ENCODE data around the gene SREBF2.

Gene SREBF2

GRCh38 chr22:41798736-41799135, 34.2 kb upstream of the SREBF2 start:
- peak overlapping the region; percentile 94 for H3K9ac ChIP-seq (ENCODE audit: low read depth, low read length, poor library complexity, severe bottlenecking)
- H3K27me3 ChIP-seq (ENCODE audit: insufficient read depth, low read length, poor library complexity, severe bottlenecking) = no peaks in the 10 kb centered on the region
- no peaks in the 10 kb centered on the region for H3K9me3 ChIP-seq (ENCODE audit: insufficient read depth, low read depth, low read length)
- peak overlapping the region; percentile 98 for H3K4me2 ChIP-seq (ENCODE audit: low read depth, low read length, poor library complexity, severe bottlenecking)
- no peak for TF ChIP-seq EZH2phosphoT487 (IDR thresholded peaks at IDR 0.05; ENCODE audit: borderline replicate concordance)
- TF ChIP-seq, protein P1, sequence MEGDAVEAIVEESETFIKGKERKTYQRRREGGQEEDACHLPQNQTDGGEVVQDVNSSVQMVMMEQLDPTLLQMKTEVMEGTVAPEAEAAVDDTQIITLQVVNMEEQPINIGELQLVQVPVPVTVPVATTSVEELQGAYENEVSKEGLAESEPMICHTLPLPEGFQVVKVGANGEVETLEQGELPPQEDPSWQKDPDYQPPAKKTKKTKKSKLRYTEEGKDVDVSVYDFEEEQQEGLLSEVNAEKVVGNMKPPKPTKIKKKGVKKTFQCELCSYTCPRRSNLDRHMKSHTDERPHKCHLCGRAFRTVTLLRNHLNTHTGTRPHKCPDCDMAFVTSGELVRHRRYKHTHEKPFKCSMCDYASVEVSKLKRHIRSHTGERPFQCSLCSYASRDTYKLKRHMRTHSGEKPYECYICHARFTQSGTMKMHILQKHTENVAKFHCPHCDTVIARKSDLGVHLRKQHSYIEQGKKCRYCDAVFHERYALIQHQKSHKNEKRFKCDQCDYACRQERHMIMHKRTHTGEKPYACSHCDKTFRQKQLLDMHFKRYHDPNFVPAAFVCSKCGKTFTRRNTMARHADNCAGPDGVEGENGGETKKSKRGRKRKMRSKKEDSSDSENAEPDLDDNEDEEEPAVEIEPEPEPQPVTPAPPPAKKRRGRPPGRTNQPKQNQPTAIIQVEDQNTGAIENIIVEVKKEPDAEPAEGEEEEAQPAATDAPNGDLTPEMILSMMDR (conservative IDR thresholded peaks at IDR 0.05; ENCODE audit: low read length) = no peak
- peaks cover 25% of the 10 kb centered on the region for H3K4me1 ChIP-seq (ENCODE audit: insufficient read depth, low read length, poor library complexity, severe bottlenecking)
- H4K20me1 ChIP-seq (ENCODE audit: insufficient read depth, low read length, poor library complexity, severe bottlenecking) = peaks cover 11% of the 10 kb centered on the region
- H3K9me2 ChIP-seq (replicated peaks; ENCODE audit: low read depth, low read length) = no peaks in the 10 kb centered on the region
- H3K36me3 ChIP-seq (ENCODE audit: insufficient read depth, low read length) = no peaks in the 10 kb centered on the region
- H3K4me3 ChIP-seq (ENCODE audit: low read length, poor library complexity, severe bottlenecking) = peak overlapping the region; percentile 82
- H3K79me2 ChIP-seq (ENCODE audit: insufficient read depth, low read length) = peaks cover 36% of the 10 kb centered on the region
- H3F3A ChIP-seq (ENCODE audit: low read depth) = no peaks in the 10 kb centered on the region
- H2AFZ ChIP-seq (ENCODE audit: low read length) = no peak overlapping the region

- no peaks in the 10 kb centered on the region for H3K9me3 ChIP-seq (ENCODE audit: insufficient read depth, low read depth, low read length)
- H2AFZ ChIP-seq (ENCODE audit: low read length) = peak overlapping the region; percentile 91
- peaks cover 33% of the 10 kb centered on the region for H3K4me1 ChIP-seq (ENCODE audit: insufficient read depth, low read length, poor library complexity, severe bottlenecking)
- H3K4me3 ChIP-seq (ENCODE audit: low read length, poor library complexity, severe bottlenecking) = peak overlapping the region; percentile 82
- H3K4me2 ChIP-seq (ENCODE audit: low read depth, low read length, poor library complexity, severe bottlenecking) = peak overlapping the region; percentile 98
- H4K20me1 ChIP-seq (ENCODE audit: insufficient read depth, low read length, poor library complexity, severe bottlenecking) = peaks cover 11% of the 10 kb centered on the region
- H3F3A ChIP-seq (ENCODE audit: low read depth) = no peaks in the 10 kb centered on the region
- TF ChIP-seq EZH2phosphoT487 (IDR thresholded peaks at IDR 0.05; ENCODE audit: borderline replicate concordance) = no peak
- TF ChIP-seq, protein P1 (conservative IDR thresholded peaks at IDR 0.05; ENCODE audit: low read length) = no peak
- peak overlapping the region; percentile 94 for H3K9ac ChIP-seq (ENCODE audit: low read depth, low read length, poor library complexity, severe bottlenecking)
- H3K79me2 ChIP-seq (ENCODE audit: insufficient read depth, low read length) = peaks cover 45% of the 10 kb centered on the region
- H3K36me3 ChIP-seq (ENCODE audit: insufficient read depth, low read length) = no peaks in the 10 kb centered on the region
- no peaks in the 10 kb centered on the region for H3K27me3 ChIP-seq (ENCODE audit: insufficient read depth, low read length, poor library complexity, severe bottlenecking)
- no peaks in the 10 kb centered on the region for H3K9me2 ChIP-seq (replicated peaks; ENCODE audit: low read depth, low read length)
Measured at GRCh38 chr22:41799486-41800347, 33.2 kb upstream of the SREBF2 start.

DNA sequence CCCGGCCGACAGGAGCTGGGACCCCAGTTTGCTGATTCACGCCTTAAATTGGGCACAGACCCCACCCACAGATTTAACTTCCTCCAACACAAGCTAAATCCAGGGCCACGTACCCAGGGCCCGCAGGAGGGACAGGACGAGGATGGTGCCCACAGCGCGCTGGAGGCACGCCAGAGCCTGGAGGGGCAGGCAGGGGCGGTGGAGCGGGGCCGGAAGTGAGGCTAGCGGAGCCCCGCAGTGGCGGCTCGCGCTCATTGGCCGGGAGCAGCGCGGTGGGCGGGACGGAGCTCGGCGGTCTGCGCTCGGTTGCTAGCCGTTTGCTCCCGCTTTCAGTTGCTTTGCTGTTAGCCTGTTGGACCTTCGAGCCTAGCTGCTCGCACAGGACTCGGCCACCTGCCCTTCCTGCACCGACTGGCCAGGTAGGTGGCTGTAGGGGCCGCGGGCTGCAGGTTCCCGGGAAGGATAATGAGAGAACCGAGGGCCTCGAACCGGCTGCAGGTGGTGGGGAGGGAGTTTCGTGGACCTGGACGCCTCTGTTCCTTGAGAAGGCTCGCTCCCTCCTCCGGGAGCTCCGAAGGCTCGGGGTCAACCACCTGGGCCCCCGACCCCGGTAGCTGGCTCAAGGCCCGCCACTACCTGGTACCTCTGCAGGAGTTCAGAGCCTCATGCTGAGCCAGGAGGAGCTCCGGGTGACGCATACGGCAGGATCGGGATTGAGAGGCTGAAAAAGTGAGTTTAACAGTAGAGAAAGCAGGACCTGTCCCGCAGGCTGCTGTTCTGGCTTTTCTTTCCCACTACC, 32.4 kb upstream of the SREBF2 start, which contains the start of gene CCDC134:
Gene CCDC134 (plus strand): TSS at position 332 of the 799 bp plus-strand sequence. CDS start 8,212 bp downstream, outside the sequence.
- TF ChIP-seq EZH2phosphoT487 (IDR thresholded peaks at IDR 0.05; ENCODE audit: borderline replicate concordance) = no peak
- TF ChIP-seq, protein P1 (conservative IDR thresholded peaks at IDR 0.05; ENCODE audit: low read length) = no peak
- H3K9me2 ChIP-seq (replicated peaks; ENCODE audit: low read depth, low read length) = no peaks in the 10 kb centered on the region
- H4K20me1 ChIP-seq (ENCODE audit: insufficient read depth, low read length, poor library complexity, severe bottlenecking) = peaks cover 11% of the 10 kb centered on the region
- H3K9ac ChIP-seq (ENCODE audit: low read depth, low read length, poor library complexity, severe bottlenecking) = peak within 1 kb of the TSS; percentile 94
- no peaks in the 10 kb centered on the region for H3K36me3 ChIP-seq (ENCODE audit: insufficient read depth, low read length)
- H3K9me3 ChIP-seq (ENCODE audit: insufficient read depth, low read depth, low read length) = no peaks in the 10 kb centered on the region
- peaks cover 40% of the 10 kb centered on the region for H3K4me1 ChIP-seq (ENCODE audit: insufficient read depth, low read length, poor library complexity, severe bottlenecking)
- peak within 1 kb of the TSS; percentile 91 for H2AFZ ChIP-seq (ENCODE audit: low read length)
- H3K79me2 ChIP-seq (ENCODE audit: insufficient read depth, low read length) = peaks cover 52% of the 10 kb centered on the region
- no peaks in the 10 kb centered on the region for H3K27me3 ChIP-seq (ENCODE audit: insufficient read depth, low read length, poor library complexity, severe bottlenecking)
- H3F3A ChIP-seq (ENCODE audit: low read depth) = no peaks in the 10 kb centered on the region
- peak within 1 kb of the TSS; percentile 82 for H3K4me3 ChIP-seq (ENCODE audit: low read length, poor library complexity, severe bottlenecking)
- H3K4me2 ChIP-seq (ENCODE audit: low read depth, low read length, poor library complexity, severe bottlenecking) = peak within 1 kb of the TSS; percentile 98

Data from Loucy (cell line).